Lower leg skin (tissue), 4 donors: ENCODE measurements around the gene TMEM87A. TPM values are rescaled to one million over a fixed set of nuclear protein-coding genes. Genes with fewer than 3 reads are reported as not detected.

Experiments used
- DNase-seq, 2 donors: peaks; one replicate each; pipeline ENCODE4 v3.0.0-alpha.2; 2019; ENCODE audit warnings: low spot score in 2 of 2
- H3K4me3 ChIP-seq: fragments of 200-600 bp; sonication (generic); 2 replicates; pipeline ENCODE4 v1.5.1; 2017; ENCODE audit warnings: mild to moderate bottlenecking, low read depth; ENCODE audit not compliant: poor library complexity, severe bottlenecking
- CTCF ChIP-seq, 3 donors: fragments of 450-650 bp; IDR thresholded peaks; one replicate each; pipeline ENCODE4 v1.5.1; 2016; ENCODE audit warnings: antibody characterized with exemption in 3 of 3, mild to moderate bottlenecking in 3 of 3, moderate library complexity in 2 of 3
- POLR2A ChIP-seq, 2 donors: fragments of 450-650 bp; IDR thresholded peaks; one replicate each; pipeline ENCODE4 v1.6.1; 2016 to 2017; ENCODE audit warnings: antibody characterized with exemption in 2 of 2, mild to moderate bottlenecking in 1 of 2, moderate library complexity in 1 of 2
- WGBS, 2 donors: methylation state at CpG; one replicate each; pipeline ENCODE4 v1.1.5; 2018; 5-methylcytosine and 5-hydroxymethylcytosine counted together
- intact Hi-C: fragments of 100-400 bp; cut with DNase I; formaldehyde crosslinking; loops from one replicate; pipeline ENCODE4 v1.15.0; 2023; ENCODE audit warnings: low total_unique reads
- microRNA counts, 2 donors: library from miRNA; unstranded; fragments of <30 nt; microRNA quantifications; one replicate each; lab custom pipeline; 2016
- microRNA-seq, 2 donors: library from miRNA; unstranded; fragments of <30 nt; microRNA quantifications; one replicate each; pipeline ENCODE4, GENCODE V29; 2016; ENCODE audit warnings: borderline replicate concordance in 2 of 2, borderline number of aligned reads in 1 of 2
- total RNA-seq, 4 donors: library from RNA; depleted of rRNA; stranded (reverse); fragments of >200 nt; gene quantifications; one replicate each; pipeline ENCODE4 v1.1.0, GENCODE V29; 2016

Gene TMEM87A
- total RNA-seq, 4 donors from 2014 or later, result 86.9 to 110 (median 95.9) TPM

GRCh38 chr15:42166225-42166940 is 106.8 kb downstream of the TMEM87A start:
- DNase-seq, result no peak
- intact Hi-C loops, result no loop called here
- 82 to 93% methylated on average over 13 of the region's 13 CpGs for WGBS, 2 donors
- no peak for TF ChIP-seq CTCF (IDR thresholded peaks at IDR 0.05)
- TF ChIP-seq POLR2A (IDR thresholded peaks at IDR 0.05), result no peak
- no peak overlapping the region for H3K4me3 ChIP-seq

GRCh38 chr15:42165106-42165505 is 108.1 kb downstream of the TMEM87A start:
- DNase-seq, result no peak
- 71 to 75% methylated on average over 6 of the region's 6 CpGs for WGBS, 2 donors
- H3K4me3 ChIP-seq, result no peak overlapping the region
- no peak for TF ChIP-seq CTCF (IDR thresholded peaks at IDR 0.05)
- no peak for TF ChIP-seq POLR2A (IDR thresholded peaks at IDR 0.05)
- intact Hi-C loops, result no loop called here

GRCh38 chr15:42163947-42164550 is 109.2 kb downstream of the TMEM87A start:
- intact Hi-C loops, result no loop called here
- no peak for TF ChIP-seq POLR2A (IDR thresholded peaks at IDR 0.05)
- TF ChIP-seq CTCF (IDR thresholded peaks at IDR 0.05), result no peak
- DNase-seq, result no peak
- WGBS, 2 donors, result 40 to 41% methylated on average over 4 of the region's 4 CpGs
- no peak overlapping the region for H3K4me3 ChIP-seq

GRCh38 chr15:42163291-42163690 is 109.9 kb downstream of the TMEM87A start:
- no peak for TF ChIP-seq POLR2A (IDR thresholded peaks at IDR 0.05)
- no peak for TF ChIP-seq CTCF (IDR thresholded peaks at IDR 0.05)
- intact Hi-C loops, result no loop called here
- 85 to 86% methylated on average over 9 of the region's 9 CpGs for WGBS, 2 donors
- no peak overlapping the region for H3K4me3 ChIP-seq
- DNase-seq, result peak in 1 of 2 donors; percentile 74

MicroRNAs encoded within 50 kb of the gene (microRNA counts, 767-probe panel; counts per million panel counts)
- microRNA hsa-miR-627 (lab: Ali Mortazavi, UCI), result 0 to 358 counts per million in 2 donors

Small RNAs within 50 kb of the gene (microRNA-seq; reads per million reads assigned to microRNA genes)
- 14.9 to 18.1 reads per million in 2 donors for gene MIR627

Other genes starting within 250 kb of the TMEM87A start
- 10 to 100 TPM; 22.0 to 51.6 (median 29.2) TPM for gene PLA2G4D, start 178.9 kb downstream of the TMEM87A start, total RNA-seq
- 100 to 1,000 TPM; 117 to 176 (median 170) TPM for gene PLA2G4F, start 116.8 kb downstream of the TMEM87A start, total RNA-seq
- gene VPS39, start 65.1 kb downstream of the TMEM87A start, total RNA-seq, result 10 to 100 TPM; 41.8 to 64.6 (median 51.5) TPM
- 10 to 100 TPM; 10.5 to 26.4 (median 22.0) TPM for gene GANC, start 232 bp downstream of the TMEM87A start, total RNA-seq
- 10 to 100 TPM; 20.3 to 42.9 (median 35.9) TPM for gene CAPN3, start 86.1 kb upstream of the TMEM87A start, total RNA-seq
- gene ZNF106, start 217.7 kb upstream of the TMEM87A start, total RNA-seq, result 10 to 100 TPM; 23.1 to 40.0 (median 31.1) TPM
- 10 to 100 TPM; 24.8 to 63.3 (median 42.4) TPM for gene SNAP23, start 222.2 kb upstream of the TMEM87A start, total RNA-seq